HEK293T (cell line): ENCODE data around the gene BPGM.
"Not testable (repeated sequence)": the region's sequence is repeated elsewhere in the genome, so short reads cannot be mapped to it uniquely, and the experiment has no call there.

Source experiments
- CTCF ChIA-PET: fragments of 350-600 bp; formaldehyde crosslinking; extraction: SDS; loops from one replicate; lab custom pipeline; 2021; ENCODE audit warnings: antibody characterized with exemption, inconsistent platforms; lab: Yijun Ruan, JAX
- POLR2A ChIA-PET: fragments of 350-600 bp; formaldehyde crosslinking; extraction: SDS; loops from one replicate; lab custom pipeline; 2020; ENCODE audit warnings: antibody characterized with exemption, inconsistent platforms; lab: Yijun Ruan, JAX
- DNase-seq: peaks from one replicate; pipeline ENCODE4 v3.0.0; 2012; ENCODE audit warnings: mixed read lengths; ENCODE audit errors: extremely low spot score
- ARNT ChIP-seq: fragments of 450-650 bp; IDR thresholded peaks from 2 replicates; pipeline ENCODE4 v1.6.1; 2017; ENCODE audit warnings: mild to moderate bottlenecking
- BHLHE40 ChIP-seq: fragments of 450-650 bp; IDR thresholded peaks from 2 replicates; pipeline ENCODE4 v1.6.1; 2016; ENCODE audit warnings: mild to moderate bottlenecking, moderate library complexity, borderline replicate concordance
- CTBP1 ChIP-seq: fragments of 450-650 bp; IDR thresholded peaks from 2 replicates; pipeline ENCODE4 v1.6.1; 2016; ENCODE audit warnings: borderline replicate concordance
- ELF4 ChIP-seq: fragments of 450-650 bp; IDR thresholded peaks from 2 replicates; pipeline ENCODE4 v1.6.1; 2017; ENCODE audit warnings: antibody characterized with exemption
- FOXA1 ChIP-seq: fragments of 450-650 bp; IDR thresholded peaks from 2 replicates; pipeline ENCODE4 v1.6.1; 2016; ENCODE audit warnings: mild to moderate bottlenecking
- FOXK2 ChIP-seq: fragments of 450-650 bp; IDR thresholded peaks from 2 replicates; pipeline ENCODE4 v1.6.1; 2016; ENCODE audit warnings: mild to moderate bottlenecking
- FOXM1 ChIP-seq: fragments of 450-650 bp; IDR thresholded peaks from 2 replicates; pipeline ENCODE4 v1.6.1; 2017; ENCODE audit warnings: mild to moderate bottlenecking, borderline replicate concordance
- HDGF ChIP-seq: fragments of 450-650 bp; IDR thresholded peaks from 2 replicates; pipeline ENCODE4 v1.6.1; 2017; ENCODE audit warnings: antibody characterized with exemption, borderline replicate concordance
- L3MBTL2 ChIP-seq: fragments of 450-650 bp; conservative IDR thresholded peaks from 2 replicates; pipeline ENCODE4 v1.6.1; 2016; ENCODE audit warnings: mild to moderate bottlenecking
- LEF1 ChIP-seq: fragments of 450-650 bp; IDR thresholded peaks from 2 replicates; pipeline ENCODE4 v1.6.1; 2017; ENCODE audit warnings: mild to moderate bottlenecking, borderline replicate concordance
- NFRKB ChIP-seq: fragments of 450-650 bp; IDR thresholded peaks from 2 replicates; pipeline ENCODE4 v1.6.1; 2016; ENCODE audit warnings: mild to moderate bottlenecking, moderate library complexity
- SP1 ChIP-seq: fragments of 450-650 bp; IDR thresholded peaks from 2 replicates; pipeline ENCODE4 v1.6.1; 2017
- SUZ12 ChIP-seq: fragments of 450-650 bp; IDR thresholded peaks from 2 replicates; pipeline ENCODE4 v1.6.1; 2016; ENCODE audit warnings: mild to moderate bottlenecking
- TARDBP ChIP-seq: fragments of 450-650 bp; IDR thresholded peaks from 2 replicates; pipeline ENCODE4 v1.6.1; 2016
- ZNF384 ChIP-seq: fragments of 450-650 bp; IDR thresholded peaks from 2 replicates; pipeline ENCODE4 v1.6.1; 2016
- TF ChIP-seq, protein P1 (sequence below): fragments of 450-650 bp; IDR thresholded peaks from 2 replicates; pipeline ENCODE4 v1.6.1; 2016

BPGM gene

DNA sequence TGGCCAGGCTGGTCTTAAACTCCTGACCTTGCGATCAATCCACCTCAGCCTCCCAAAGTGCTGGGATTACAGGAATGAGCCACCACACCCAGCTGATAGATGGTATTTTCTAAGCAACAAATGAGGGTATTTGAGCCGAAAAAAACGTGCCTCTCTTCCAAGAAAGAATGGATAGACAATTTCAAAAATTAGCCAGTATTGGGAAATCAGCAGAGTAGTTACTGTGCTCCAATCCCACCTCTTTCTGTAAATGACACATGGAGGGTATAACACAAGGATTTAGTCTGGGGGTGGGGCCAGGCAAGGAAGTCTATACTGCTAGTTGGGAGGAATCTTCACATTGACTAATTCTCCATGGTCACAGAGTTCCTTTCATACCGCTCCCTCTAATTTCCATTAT, 9.2 kb upstream of the BPGM start:
- CTCF ChIA-PET: interaction anchor here (0.8 kb wide), 1 partner anchor 9 kb away, joined by 3 read pairs; the partner anchor contains the start of gene BPGM
- no peak for DNase-seq
- POLR2A ChIA-PET: interaction anchor here (1.6 kb wide), 1 partner anchor 9 kb away, joined by 8 read pairs; the partner anchor contains the start of gene BPGM
- TF ChIP-seq SP1 (no peak), ARNT (no peak), ELF4 (no peak), NFRKB (no peak), L3MBTL2 (no peak), FOXM1 (no peak), FOXK2 (no peak), FOXA1 (no peak), BHLHE40 (no peak), ZNF384 (no peak), CTBP1 (no peak), TARDBP (no peak), SUZ12 (no peak), LEF1 (no peak), HDGF (no peak)
- TF ChIP-seq, protein P1, sequence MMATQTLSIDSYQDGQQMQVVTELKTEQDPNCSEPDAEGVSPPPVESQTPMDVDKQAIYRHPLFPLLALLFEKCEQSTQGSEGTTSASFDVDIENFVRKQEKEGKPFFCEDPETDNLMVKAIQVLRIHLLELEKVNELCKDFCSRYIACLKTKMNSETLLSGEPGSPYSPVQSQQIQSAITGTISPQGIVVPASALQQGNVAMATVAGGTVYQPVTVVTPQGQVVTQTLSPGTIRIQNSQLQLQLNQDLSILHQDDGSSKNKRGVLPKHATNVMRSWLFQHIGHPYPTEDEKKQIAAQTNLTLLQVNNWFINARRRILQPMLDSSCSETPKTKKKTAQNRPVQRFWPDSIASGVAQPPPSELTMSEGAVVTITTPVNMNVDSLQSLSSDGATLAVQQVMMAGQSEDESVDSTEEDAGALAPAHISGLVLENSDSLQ: no peak

DNA sequence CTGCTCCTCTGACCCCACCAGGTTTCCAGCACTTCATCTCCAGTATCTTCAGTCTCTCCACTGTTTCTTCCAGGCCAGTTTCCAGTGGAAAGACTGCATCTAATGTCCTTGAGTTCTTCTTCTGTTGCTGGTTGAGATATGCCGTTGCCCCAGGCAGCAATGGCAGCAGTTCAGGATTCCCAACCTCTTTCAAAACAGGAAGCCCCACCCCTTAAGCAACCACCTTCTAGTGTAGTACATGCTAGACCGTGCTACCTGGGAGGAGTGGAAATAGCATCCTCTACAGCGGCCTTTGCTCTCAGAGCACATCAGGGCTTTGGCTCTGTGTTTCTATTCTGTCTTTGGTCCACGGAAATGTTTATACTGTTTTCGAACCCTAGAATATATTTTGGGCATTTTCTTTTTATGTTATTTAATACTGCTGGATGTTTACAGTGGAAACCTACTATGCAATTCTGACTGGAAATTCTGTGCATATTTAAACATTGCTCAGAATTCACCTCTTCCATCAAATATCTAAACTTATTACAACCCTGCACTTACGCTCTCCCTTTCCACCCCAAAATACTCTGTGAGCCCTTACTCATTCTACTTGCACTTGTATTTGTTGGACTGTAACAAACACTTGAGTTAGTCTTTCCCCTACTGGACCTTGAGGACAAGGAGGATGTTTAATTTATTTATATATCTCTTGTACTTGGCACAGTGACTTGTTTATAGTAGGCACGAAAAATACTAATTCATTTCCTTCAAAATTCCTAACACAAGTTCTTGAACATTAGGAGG, 8.5 kb upstream of the BPGM start:
- POLR2A ChIA-PET: interaction anchor here (1.6 kb wide), 1 partner anchor 8 kb away, joined by 8 read pairs; the partner anchor contains the start of gene BPGM
- CTCF ChIA-PET: interaction anchor here (0.8 kb wide), 1 partner anchor 8 kb away, joined by 3 read pairs; the partner anchor contains the start of gene BPGM
- TF ChIP-seq SP1: no peak
- TF ChIP-seq BHLHE40: no peak
- no peak for TF ChIP-seq ELF4
- no peak for TF ChIP-seq ARNT
- TF ChIP-seq, protein P1: no peak
- TF ChIP-seq L3MBTL2: no peak
- TF ChIP-seq HDGF: no peak
- no peak for TF ChIP-seq LEF1
- no peak for TF ChIP-seq TARDBP
- TF ChIP-seq FOXK2: no peak
- no peak for TF ChIP-seq CTBP1
- no peak for TF ChIP-seq SUZ12
- TF ChIP-seq FOXM1: no peak
- TF ChIP-seq FOXA1: no peak
- TF ChIP-seq NFRKB: no peak
- TF ChIP-seq ZNF384: no peak
- no peak for DNase-seq

DNA sequence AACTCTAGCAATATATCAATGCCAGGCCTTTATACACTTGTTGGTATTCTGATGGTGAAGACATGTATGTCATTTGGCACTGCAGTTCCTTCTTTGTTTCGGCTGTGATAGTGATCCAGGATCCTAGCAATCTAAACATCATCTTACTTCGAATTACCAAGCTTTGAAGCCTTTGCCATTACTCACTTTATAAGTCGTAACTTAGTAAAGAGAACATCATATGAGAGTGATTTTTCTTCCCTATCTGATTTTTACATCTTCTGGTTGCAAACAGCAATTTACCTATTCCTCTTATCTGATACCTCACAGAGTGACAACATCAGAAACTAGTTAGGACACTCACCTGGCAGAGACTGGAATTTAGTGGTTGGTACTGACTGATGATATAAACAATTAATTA, 7.6 kb upstream of the BPGM start:
- ChIA-PET POLR2A (no interaction called here), CTCF (no interaction called here)
- DNase-seq: no peak
- TF ChIP-seq, protein P1: no peak
- TF ChIP-seq HDGF (no peak), ELF4 (no peak)

DNA sequence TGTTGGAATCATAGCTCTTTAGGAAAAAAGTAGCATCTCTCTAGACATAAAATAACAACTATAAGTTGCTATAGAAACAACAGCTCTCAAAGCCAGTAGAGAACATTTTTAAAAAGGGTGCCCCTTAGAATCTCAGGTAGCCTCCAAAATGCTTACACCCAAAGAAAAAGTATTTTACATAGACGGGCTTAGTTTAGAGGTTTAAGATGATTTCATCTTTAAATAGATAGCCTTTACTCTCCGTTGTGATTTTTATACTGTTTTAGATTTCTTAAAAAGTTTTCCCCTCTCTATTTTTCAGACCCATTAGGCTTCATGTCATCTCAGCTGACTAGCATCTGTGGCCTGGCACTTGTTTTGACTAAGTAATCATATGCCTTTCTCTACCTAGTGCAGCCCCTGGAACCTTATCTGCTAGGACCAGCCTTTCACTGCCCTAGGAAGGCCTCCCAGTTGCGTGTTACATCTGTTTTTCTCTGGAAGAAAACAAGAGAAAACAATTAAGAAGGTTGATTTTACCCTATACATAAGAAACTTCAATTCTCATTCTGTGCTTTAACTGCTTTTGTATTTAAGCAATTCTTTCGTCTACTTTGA, 6.9 kb upstream of the BPGM start:
- ChIA-PET POLR2A (no interaction called here), CTCF (no interaction called here)
- TF ChIP-seq FOXA1 (no peak), BHLHE40 (no peak), LEF1 (no peak), SUZ12 (no peak), NFRKB (no peak), L3MBTL2 (no peak)
- DNase-seq: no peak

DNA sequence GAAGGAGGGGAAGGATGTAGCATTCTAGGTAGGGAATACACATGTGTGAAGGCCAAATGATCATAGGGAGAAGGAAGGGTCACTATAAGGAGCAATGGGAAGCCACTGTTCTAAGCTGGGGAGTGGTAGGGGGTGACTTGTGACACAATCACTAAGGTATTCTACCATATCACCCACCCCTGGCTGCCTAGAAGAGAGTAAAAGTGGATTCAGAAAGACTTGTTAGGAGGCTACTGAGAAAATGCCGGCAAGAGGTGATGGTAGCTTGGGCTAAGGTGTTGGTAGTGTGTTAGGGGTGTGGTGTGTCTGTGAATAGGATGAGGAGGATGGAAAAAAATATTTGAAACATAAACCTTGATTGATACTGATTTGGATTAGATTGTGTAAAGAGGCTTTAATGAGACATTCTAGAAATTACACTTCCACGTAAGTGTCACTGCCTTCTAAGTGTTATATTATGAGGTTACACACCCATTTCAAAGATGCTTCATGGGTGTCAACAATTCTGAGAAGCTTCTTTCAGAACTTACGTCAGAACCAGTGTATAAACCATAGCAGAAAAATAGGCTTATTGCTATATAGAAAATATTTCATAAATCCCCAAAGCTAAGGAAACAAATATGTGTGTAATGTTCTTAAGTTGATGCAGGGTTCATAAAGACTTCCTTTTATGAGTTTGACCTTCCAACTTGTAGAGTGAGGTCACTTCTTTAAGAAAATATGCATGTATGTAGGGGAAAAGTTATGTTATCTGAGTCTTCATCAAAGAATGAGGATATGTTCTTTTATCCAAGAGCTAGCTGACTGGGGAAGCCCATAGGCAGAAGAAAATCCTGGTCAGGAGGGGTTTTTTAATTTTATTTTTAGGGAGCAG, 5.6 kb upstream of the BPGM start:
- POLR2A ChIA-PET: no interaction called here
- CTCF ChIA-PET: interaction anchor here (0.5 to 1.4 kb wide), 2 partner anchors 118 to 209 kb away, joined by 3 to 10 read pairs; no protein-coding TSS in a partner anchor
- DNase-seq: no peak
- TF ChIP-seq SP1: no peak
- TF ChIP-seq FOXA1: no peak
- no peak for TF ChIP-seq ELF4
- TF ChIP-seq NFRKB: no peak
- TF ChIP-seq LEF1: no peak
- no peak for TF ChIP-seq ARNT
- TF ChIP-seq L3MBTL2: no peak
- TF ChIP-seq BHLHE40: no peak
- TF ChIP-seq, protein P1: no peak
- no peak for TF ChIP-seq HDGF
- no peak for TF ChIP-seq SUZ12
- TF ChIP-seq TARDBP: no peak
- no peak for TF ChIP-seq ZNF384
- TF ChIP-seq CTBP1: no peak
- TF ChIP-seq FOXM1: no peak
- TF ChIP-seq FOXK2: no peak

DNA sequence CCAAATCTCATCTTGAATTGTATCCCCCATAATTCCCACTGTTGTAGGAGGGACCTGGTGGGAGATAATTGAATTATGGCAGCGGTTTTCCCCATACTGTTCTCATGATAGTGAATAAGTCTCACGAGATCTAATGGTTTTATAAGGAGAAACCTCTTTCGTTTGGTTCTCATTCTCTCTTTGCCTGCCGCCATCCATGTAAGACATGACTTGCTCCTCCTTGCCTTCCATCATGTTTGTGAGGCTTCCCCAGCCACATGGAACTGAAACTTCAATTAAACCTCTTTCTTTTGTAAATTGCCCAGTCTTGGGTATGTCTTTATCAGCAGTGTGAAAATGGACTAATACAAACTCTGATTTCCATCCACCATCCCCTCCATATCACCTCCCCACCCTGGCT, 4.7 kb upstream of the BPGM start:
- DNase-seq, POLR2A ChIA-PET: not testable (repeated sequence)
- CTCF ChIA-PET: interaction anchor here (0.5 kb wide), 1 partner anchor 1003 kb away, joined by 9 read pairs; no protein-coding TSS in a partner anchor
